ENCODE results near the gene GNAT2.
"Not testable (repeated sequence)": the region's sequence is repeated elsewhere in the genome, so short reads cannot be mapped to it uniquely, and the experiment has no call there.

GNAT2 gene

DNA sequence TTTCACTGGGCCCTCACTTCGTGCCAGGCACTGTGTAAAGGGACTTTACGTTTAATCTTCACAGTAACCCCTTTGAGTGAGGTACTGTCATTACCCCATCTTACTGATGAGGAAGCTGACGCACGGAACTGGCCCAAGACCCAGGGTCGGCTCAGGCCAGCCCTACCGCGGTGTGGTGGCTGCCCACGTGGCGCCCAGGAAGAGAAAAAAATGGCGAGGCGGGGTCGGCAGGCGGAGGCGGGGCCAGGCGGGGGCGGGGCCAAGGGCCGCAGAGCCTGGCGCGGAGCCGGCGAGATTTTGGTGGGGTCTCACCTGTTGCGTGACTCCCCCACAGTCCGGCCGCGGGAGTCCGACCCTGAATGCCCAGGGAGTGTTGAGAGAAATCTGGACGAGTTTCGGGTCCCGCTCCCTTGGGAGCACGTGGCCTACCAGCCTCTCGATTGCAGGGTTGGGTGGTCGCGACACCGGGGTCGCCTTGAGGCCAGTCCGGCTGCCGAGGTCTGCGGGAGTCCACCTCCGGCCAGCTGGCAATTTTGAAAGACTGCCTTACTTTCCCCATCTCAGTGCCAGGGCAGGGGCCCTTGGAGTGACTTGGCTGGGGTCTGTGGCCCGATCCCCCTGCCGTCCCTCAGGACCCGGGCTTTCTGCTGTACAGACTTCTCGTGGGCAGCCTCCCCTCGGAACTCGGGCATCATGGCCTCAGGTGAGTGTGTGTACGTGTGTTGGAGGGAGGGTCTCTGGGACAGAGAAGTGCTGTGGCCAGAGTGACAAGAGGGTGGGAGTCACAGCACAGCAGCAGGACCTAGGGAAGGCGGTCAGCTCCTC lies at the start of gene GNAT2, which contains the start of gene AMPD2:
GNAT2 (minus strand) TSS at position 41 of the 825 bp plus-strand sequence. CDS start 6,746 bp downstream, outside the sequence.
AMPD2 (plus strand) TSS at position 262 of the 825 bp plus-strand sequence. CDS start 1,339 bp downstream, outside the sequence.
- DNase-seq = peak; percentile 32 to 70

DNA sequence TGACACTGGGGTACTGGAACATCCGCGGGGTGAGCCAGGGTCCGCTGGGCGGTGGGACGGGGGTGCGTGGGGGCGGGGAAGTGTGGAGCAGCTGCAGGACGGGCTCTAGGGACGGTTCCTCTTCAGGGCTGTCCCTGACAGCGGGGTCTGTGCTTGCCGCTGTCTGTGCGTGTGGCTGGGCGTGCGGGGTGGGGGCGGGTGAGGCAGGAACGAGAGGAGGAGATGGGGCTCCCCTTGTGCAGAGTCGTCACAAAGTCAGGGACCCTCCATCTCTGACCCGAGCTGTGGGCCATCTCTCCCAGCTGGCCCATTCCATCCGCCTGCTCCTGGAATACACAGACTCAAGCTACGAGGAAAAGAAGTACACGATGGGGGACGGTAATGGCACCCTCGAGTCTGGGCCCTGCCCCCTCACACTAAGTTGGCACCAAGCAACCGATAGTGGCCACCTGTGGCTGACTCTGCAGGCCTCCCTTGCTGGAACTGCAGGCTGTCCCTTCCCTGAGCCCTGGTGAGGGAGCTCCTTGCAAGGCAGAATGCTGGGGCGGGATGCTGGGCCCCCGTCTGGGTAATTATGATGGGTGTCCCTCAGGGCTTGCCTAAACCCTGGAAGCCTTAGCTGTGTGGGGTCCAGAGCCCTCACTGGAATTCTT lies 48.8 kb upstream of the GNAT2 start:
- no peak for DNase-seq

DNA sequence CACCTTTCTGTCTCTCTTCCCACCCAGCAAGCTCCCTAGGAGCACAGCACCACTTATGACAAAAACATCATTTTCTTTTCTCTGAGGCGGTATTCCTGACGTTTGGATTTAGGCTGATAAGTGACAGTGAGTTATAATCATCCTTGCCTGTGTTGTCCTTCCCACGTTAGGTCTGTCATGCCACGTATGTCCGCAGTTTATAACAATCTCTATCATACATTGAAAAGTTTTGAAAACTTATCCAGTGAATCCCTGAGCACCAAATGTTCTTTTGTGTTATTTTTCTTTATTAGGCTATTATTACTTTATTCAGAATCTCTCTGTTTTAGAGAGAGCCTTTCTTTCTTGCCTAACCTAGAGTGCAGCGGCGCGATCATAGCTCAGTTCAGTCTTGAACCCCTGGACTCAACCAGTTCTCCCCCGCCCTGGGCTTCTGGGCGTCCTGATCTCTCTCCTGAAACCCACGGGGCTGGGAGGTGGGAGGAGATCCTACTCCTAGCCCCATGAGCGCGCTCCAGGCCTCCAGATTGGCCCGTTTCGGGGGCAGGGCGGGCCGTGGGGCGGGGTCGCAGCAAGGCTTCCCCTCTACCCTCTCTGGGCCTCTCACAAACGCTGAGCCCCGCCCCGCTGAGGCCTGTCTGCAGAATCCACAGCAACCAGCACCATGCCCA lies 48.2 kb upstream of the GNAT2 start, which contains the start of gene GSTM2:
GSTM2 (plus strand) TSS at position 606 of the 671 bp plus-strand sequence; CDS start at position 665, 59 bp downstream.
- peak; percentile 60 to 77 for DNase-seq

DNA sequence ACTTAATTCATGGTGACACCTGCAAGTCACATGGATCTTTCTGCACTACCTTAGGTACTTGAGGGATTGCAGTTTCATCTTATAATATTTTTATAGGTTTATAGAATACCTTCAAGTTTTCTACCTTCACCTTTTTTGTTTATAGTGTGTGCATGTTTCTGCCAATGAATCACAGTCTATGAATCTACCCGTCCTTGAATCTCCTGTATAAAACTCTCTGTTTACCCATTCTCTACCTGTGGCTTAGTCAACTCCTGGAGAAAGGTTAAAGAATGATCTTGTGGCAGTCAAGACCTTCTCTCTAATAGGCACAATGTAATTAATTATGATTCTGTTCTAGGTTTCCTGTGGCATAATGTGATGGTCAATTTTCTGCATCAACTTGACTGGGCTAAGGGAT lies 45.3 kb upstream of the GNAT2 start:
- no peak for DNase-seq

DNA sequence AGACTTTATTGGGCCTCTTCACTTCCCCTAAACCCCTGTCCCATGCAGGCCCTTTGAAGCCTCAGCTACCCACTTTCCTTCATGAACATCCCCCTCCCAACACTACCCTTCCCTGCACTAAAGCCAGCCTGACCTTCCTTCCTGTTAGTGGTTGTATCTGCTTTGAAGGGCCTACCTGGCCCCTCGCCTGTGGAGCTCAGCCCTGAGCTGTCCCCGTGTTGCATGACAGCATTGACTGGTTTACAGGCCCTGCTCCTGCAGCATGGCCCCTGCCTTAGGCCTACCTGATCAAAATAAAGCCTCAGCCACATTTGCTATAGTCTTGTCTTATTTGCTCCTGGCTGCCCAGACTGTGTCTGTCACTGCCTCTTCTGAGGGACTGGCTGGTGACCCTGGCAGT lies 42.0 kb upstream of the GNAT2 start:
- no peak for DNase-seq

DNA sequence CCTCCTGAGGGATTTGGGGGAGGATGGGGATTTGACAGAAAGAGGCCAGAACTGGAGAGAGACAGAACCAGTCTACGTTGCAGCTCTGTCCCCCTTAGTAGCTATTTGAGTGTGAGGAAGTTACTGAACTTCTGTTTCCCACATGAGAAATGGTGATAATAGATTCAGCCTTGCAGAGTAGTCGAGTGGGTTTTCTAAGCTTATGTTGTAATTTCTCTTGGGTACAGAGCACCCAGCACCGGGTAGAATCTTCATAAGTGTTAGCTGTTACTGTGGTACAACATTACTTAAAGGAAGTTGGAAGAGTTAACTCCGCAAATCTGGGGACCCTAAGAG lies 41.2 kb upstream of the GNAT2 start:
- not testable (repeated sequence) for DNase-seq

DNA sequence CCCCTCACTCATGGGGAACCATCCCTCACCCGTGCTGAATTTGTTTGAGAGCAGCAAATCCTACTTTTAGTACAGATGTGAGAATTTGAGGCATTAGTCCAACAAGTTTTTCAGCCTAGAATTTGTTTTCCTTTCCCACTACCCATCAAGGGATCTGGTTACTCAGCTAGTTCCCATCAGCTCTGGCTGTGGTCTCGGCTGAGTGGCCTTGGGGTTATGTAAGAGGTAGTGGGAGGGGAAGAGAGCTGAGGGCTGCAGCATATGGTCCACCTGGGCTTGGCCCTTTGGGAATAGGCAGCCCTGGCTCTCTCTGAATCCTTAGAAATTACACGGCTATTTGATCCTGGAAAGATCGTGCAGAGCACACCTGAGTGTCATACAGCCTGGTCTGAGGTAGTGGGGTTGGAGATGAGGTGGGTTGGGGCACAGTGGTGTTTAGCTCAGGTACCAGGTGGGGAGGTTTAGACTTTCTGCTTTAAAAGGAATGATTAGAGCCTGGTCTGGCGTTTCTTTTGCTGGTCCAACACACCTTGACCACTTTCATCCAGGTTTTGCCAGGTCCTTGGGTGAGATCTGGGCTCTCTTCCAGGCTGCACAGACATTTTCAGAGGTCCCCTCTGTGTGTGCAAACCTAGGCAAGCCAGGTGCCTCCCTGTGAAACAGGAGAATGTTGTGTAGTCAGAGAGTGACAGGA lies 40.7 kb upstream of the GNAT2 start:
- peak; percentile 74 to 92 for DNase-seq

DNA sequence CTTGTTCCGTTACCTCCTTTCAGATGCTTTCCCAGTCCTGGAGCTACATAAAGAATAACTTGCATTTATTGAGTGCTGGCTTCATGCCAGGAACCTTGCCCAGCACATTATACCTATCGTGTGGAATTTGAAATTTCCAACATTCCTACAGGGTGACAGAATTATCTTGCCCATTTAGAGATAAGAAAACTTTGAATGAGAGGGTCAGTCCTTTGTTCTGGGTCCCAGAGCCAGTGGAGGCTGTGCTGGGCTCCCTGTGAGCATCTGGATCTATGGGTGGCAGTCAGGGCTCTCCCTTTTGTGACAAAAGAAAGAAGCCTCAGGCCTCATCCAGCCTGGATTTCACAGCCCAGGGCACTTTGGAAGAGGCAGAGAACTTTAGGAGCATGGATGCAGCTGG lies 39.7 kb upstream of the GNAT2 start:
- DNase-seq = no peak

DNA sequence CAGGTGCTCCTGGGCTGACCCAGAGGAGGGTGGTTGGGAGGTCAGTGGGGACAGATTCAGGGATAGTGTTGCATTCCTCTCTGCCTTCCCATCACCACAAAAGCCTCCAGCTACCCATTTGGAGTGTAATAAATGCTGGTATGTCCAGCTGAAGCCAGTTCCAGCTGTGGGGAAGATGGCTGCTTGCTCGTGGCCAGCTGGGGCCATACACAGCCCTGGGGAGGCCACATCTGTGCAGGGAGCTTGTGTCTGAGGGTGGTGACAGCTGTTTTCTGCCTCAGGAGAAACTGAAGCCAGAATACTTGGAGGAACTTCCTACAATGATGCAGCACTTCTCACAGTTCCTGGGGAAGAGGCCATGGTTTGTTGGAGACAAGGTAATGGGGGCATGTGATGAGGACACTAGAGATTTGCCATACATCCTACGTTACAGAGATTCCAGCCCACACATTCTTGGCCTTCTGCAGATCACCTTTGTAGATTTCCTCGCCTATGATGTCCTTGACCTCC lies 39.2 kb upstream of the GNAT2 start:
- DNase-seq = no peak

DNA sequence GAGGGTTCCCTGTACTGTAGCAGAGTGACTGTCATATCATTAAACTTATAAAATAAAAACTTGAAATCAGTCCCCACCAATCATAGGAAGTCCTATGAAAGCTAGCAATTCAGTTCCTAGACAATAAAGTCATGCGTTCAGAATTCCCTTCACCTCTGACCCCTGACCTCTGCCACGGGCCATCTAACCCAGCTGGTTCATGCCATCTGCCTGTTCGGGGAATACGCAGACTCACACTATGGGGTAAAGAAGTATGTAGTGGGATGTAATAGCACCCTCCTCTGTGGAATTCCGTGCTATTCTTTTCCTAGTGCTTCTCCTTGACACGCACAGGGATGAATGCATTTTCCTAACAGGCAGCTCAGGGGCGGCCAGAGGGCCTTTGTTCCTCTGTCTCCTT lies 38.6 kb upstream of the GNAT2 start:
- no peak for DNase-seq

DNA sequence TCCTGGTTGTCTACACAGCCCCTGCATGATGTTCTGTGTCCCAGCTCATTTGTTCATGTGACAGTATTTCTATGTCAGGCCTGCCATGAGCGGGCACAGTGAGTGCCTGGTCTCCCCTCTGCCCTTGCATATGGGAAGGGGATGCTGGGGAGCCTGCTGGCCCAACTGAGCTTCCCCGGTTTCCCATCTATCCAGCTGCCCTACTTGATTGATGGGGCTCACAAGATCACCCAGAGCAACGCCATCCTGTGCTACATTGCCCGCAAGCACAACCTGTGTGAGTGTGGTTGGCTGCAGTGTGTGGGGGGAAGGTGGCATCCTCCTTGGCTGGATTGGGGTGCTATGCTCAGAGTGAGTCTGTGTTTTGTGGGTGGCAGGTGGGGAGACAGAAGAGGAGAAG lies 38.0 kb upstream of the GNAT2 start:
- DNase-seq = no peak

DNA sequence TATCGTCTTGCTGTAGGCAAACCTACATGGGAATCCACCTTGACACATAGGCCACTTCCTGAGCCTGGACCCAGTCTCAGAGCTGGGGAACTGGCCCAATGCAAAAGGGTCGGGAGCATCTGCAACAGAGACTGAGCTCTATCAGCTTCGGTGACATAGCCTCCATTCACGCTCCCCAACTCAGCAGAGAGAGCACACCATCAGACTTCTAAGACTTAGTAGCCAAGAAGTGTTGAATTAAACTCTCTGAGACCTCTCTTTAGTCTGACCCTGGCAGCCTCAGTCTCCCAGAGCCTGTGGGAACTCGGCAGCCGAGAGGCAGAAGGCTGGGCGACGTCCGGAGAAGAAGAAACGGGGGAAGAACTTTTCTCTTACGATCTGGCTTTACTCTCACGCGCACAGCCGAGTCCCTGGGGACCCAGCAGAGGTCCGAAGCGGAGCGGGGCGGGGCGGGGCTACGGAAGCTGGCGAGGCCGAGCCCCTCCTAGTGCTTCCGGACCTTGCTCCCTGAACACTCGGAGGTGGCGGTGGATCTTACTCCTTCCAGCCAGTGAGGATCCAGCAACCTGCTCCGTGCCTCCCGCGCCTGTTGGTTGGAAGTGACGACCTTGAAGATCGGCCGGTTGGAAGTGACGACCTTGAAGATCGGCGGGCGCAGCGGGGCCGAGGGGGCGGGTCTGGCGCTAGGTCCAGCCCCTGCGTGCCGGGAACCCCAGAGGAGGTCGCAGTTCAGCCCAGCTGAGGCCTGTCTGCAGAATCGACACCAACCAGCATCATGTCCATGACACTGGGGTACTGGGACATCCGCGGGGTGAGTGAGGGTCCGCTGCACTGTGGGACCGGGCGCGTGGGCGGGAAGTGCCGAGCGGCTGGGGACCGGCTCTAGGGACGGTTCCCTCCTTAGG lies 36.5 kb upstream of the GNAT2 start, which contains the start of gene GSTM4:
GSTM4 (plus strand) TSS at position 485 of the 905 bp plus-strand sequence; CDS start at position 776, 291 bp downstream.
- peak; percentile 5 to 55 for DNase-seq

DNA sequence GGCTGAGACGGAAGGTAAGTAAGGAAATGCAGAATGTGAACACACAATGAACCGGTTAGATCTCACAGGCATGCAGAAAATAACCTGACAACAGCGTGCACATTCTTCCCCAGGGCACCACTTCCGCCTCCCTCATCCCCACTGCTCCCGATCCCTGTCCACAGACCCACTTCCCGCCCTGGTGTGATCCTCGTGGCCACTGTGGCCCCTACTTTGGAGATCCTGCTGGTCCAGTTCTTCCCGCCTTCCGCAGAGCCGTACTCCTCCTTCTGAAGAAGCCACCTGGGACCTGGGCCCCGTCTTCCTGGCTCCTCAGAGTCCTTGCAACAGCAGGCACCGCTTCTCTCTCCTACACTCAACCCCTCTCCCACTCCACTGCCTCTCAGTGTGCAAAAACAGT lies 35.1 kb upstream of the GNAT2 start:
- no peak for DNase-seq

DNA sequence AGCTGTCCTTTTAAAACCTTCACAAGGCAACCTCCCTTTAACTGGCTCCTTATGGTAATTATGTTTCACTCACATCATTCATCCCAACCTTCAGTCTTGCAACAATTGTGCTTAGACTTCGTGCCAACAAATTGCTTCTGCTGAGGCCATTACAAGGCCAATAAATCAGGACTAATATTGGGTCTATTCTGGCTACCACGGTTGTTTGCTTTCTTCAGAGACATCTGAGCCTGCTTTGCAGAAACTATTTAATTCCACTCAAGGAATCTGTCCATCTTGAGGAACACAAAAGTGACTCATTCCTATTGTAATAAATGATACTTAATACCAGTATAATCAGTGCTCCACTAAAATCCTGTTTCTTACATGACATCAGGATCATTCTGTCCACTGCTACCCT lies 33.9 kb upstream of the GNAT2 start:
- no peak for DNase-seq

DNA sequence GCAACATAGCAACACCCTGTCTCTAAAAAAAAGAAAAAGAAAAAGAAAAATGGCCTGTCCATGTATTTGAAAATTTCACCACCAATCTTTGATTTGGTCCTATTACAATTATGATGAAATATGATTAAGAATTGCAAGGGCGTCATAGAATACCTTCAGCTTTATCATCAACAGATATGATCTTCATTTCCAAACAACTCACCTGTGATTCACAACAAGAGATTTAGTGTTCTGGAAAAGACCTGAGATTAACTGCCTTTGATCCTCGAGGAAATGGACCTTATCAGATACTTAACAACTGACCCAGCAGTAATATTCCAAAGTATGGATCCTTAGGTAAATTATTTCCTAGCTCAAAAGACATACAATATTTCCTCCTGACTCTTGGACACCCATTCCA lies 33.0 kb upstream of the GNAT2 start:
- no peak for DNase-seq

DNA sequence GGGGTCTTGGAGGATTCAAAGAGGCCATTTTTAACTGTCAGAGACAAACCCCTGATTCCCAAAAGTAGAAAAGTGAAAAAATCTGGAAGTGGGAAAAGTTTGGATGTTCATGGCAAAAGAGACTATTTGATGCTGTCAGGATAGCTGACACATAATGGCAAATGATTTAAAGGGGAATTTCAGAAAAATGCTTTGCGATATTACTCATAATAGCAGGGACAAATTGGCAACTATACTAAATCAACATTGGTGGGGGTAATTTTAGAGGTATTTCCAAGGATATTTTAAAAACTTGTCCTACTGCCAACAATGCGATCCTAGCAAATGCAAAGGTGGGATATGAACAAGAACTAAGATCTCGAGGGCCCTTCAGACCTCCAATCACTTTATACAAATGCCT lies 31.2 kb upstream of the GNAT2 start:
- no peak for DNase-seq

DNA sequence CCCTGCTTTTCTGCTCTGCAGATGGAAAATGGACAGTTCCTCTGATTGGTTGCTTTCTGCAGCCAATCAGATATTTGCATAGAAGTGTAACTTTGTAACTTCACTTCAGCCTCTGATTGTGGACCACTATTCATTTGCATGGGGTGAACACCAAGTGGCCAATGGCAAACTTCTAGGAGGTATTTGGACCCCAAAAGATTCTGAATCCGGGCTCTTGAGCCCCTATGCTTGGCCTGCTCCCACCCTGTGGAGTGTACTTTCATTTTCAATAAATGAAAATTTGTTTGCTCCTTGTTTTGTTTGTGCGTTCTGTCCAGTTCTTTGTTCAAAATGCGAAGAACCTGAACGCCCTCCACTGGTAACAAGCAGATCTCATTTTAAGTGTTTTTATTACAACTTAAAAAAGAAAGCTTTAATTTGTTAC lies 30.1 kb upstream of the GNAT2 start:
- DNase-seq = no peak

DNA sequence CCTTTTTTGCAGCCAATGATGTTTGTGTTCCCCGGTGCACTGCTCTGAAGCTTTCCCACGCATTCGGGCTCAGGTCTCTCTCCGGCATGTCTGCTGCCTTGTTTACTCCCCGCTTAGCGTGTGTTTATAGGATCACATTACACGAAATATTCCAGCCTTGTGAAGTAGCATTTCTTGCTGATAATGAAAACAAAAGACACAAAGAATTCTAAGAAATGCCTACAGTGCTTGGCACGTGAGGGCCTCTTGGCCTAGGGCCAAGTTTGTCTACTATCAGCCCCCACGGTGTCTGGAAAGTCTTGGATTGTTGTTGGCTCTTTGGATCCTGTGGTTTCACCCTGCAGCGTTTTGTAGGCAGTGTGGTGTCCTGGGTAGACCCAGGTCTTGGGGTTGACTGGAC lies 25.3 kb upstream of the GNAT2 start:
- no peak for DNase-seq

DNA sequence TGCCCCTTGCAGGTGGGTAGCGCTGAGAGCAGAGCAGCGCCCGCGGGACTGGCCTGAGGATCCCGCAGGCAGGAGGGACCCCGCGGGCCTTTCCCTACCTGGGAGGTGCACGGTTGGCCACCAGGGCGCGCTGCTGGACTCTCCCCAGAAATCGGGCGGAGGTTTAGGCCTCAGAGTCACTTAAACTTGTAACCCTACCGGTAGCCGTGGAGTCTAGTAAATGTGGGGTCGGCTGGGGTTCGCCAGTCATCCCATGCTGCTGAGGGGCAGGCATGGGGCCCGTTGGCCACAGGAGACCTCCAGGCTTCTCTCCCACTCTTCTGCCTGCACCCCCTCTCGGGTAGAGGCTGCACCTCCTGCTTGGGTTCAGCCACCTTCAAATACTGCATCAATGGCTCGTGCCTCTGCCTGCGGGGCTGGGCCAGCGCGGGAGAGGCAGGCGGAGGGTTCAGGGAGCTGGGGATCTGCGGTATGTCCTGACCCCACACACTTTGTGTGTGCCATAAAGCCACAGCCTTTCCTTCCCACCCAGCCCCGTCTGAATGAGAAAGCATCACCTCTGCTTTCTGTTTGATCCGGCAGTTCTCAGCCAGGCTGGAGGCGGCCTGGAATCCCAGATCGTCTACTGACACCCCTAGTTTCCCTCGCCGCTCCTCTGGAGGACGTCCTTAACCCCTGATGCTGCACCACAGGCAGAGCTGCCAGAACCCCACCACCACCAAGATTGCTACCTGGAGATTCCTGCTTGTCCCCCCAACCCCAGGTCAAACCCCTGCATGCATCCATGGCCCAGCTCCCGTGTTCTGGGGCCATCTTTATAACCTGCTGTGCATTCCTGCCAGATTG lies 24.2 kb upstream of the GNAT2 start:
- DNase-seq = peak; percentile 34 to 64

DNA sequence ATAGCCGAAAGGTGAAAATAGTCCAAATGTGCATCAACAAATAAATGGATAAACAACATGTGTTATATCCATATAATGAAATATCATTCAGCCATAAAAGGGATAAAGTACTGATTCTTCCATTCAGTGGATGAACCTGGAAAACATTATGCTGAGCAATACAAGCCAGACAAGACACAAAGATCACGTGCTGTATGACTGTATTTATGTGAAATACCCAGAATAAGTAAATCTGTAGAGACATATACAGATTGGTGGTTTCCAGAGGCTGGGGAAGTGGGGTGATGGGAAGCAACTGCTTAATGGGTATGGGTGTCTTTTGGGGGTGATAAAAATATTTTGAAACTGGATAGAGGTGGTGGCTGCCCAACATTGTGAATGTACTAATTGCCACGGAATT lies 23.2 kb upstream of the GNAT2 start:
- DNase-seq = no peak

DNA sequence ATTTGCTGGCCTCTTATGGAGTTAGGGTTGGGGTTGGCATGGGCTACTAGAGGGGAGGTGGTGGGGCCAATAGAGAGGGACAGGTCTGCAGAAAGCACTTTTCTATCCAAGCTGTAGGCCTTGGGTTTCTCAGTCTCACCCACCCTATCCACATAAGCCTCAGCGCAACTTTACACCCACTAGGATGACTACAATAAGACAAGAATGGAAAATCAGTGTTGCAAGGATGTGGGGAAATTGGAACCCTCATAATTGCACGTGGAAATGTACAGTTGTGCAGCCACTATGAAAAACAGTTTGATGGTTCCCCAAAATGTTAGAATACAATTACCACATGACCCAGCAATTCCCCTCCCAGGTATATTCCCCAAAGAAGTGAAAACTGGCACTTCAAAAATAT lies 22.4 kb upstream of the GNAT2 start:
- no peak for DNase-seq

Data from NCI-H524 (cell line).